Naive thymus-derived CD4-positive, alpha-beta T cell (primary cell): ENCODE data around the gene GTF2A1L. TPM values are rescaled to one million over a fixed set of nuclear protein-coding genes. Genes with fewer than 3 reads are reported as not detected.
"Not testable (repeated sequence)": the region's sequence is repeated elsewhere in the genome, so short reads cannot be mapped to it uniquely, and the experiment has no call there.

ENCODE experiments used
- ATAC-seq: fragments of 150-1000 bp; cut with Tn5 transposase; 2 replicates; pipeline ENCODE4 v1.10.0; 2021; ENCODE audit warnings: mild to moderate bottlenecking, moderate library complexity
- CTCF ChIA-PET: fragments of 350-600 bp; sonication (Branson Sonifier 250); formaldehyde crosslinking; loops from one replicate; lab custom pipeline; 2021; ENCODE audit warnings: antibody characterized with exemption; lab: Charles Lee
- POLR2A ChIA-PET: fragments of 350-600 bp; sonication (Branson Sonifier 250); formaldehyde crosslinking; loops from one replicate; lab custom pipeline; 2021; ENCODE audit warnings: antibody characterized with exemption, inconsistent platforms; lab: Charles Lee
- DNase-seq, 9 donors: peaks; one replicate each; pipeline versions ENCODE4 v3.0.0 to v3.0.0-alpha.2; 2020 to 2022; ENCODE audit warnings: mixed read lengths in 1 of 9
- H3K27ac ChIP-seq: one replicate; pipeline ENCODE4 v1.7.0; 2013; ENCODE audit warnings: mild to moderate bottlenecking, low read depth, low read length, moderate library complexity
- H3K27me3 ChIP-seq, 2 donors: one replicate each; pipeline ENCODE4 v1.7.0; 2013; ENCODE audit warnings: low read length in 2 of 2, mild to moderate bottlenecking in 2 of 2, moderate library complexity in 2 of 2; ENCODE audit not compliant: control insufficient read depth in 2 of 2, insufficient read depth in 2 of 2
- H3K36me3 ChIP-seq, 3 experiments: 1 replicate in 2 of 3; 2 replicates in 1 of 3; pipeline ENCODE4 v1.7.0; 2013; ENCODE audit warnings: low read length in 3 of 3, mild to moderate bottlenecking in 3 of 3, moderate library complexity in 1 of 3; ENCODE audit not compliant: insufficient read depth in 3 of 3, control insufficient read depth in 2 of 3
- H3K4me1 ChIP-seq, 2 donors: one replicate each; pipeline ENCODE4 v1.7.0; 2013; ENCODE audit warnings: low read length in 2 of 2, mild to moderate bottlenecking in 2 of 2, moderate library complexity in 1 of 2; ENCODE audit not compliant: control insufficient read depth in 2 of 2, insufficient read depth in 2 of 2
- H3K4me3 ChIP-seq: 2 replicates; pipeline ENCODE4 v1.7.0; 2013; ENCODE audit warnings: mild to moderate bottlenecking, low read length
- H3K9me3 ChIP-seq, 3 experiments: 1 replicate in 2 of 3; 2 replicates in 1 of 3; pipeline ENCODE4 v1.7.0; 2013; ENCODE audit warnings: low read length in 3 of 3; ENCODE audit not compliant: control insufficient read depth in 2 of 3
- H3K27ac Mint-ChIP-seq, 9 donors: one replicate each; pipeline ENCODE4 v1.8.0; 2020 to 2022; ENCODE audit warnings: mixed read lengths in 9 of 9, mild to moderate bottlenecking in 8 of 9, moderate library complexity in 5 of 9, inconsistent platforms in 2 of 9
- H3K27me3 Mint-ChIP-seq, 5 donors: one replicate each; pipeline ENCODE4 v1.8.0; 2021 to 2022; ENCODE audit warnings: mixed read lengths in 5 of 5, mild to moderate bottlenecking in 1 of 5
- H3K36me3 Mint-ChIP-seq, 5 donors: one replicate each; pipeline ENCODE4 v1.8.0; 2020 to 2022; ENCODE audit warnings: mixed read lengths in 5 of 5, mild to moderate bottlenecking in 3 of 5, inconsistent platforms in 1 of 5
- H3K4me1 Mint-ChIP-seq, 7 donors: one replicate each; pipeline ENCODE4 v1.8.0; 2020 to 2022; ENCODE audit warnings: mixed read lengths in 7 of 7, mild to moderate bottlenecking in 3 of 7, inconsistent platforms in 1 of 7
- H3K4me3 Mint-ChIP-seq, 10 donors: one replicate each; pipeline ENCODE4 v1.8.0; 2020 to 2022; ENCODE audit warnings: mild to moderate bottlenecking in 10 of 10, mixed read lengths in 10 of 10, moderate library complexity in 6 of 10, inconsistent platforms in 2 of 10
- H3K9me3 Mint-ChIP-seq, 11 donors: one replicate each; pipeline ENCODE4 v1.8.0; 2020 to 2022; ENCODE audit warnings: mixed read lengths in 11 of 11, mild to moderate bottlenecking in 4 of 11, inconsistent platforms in 1 of 11, moderate library complexity in 1 of 11
- intact Hi-C, 2 donors: fragments of 100-400 bp; cut with micrococcal nuclease; formaldehyde crosslinking; loops; one replicate each; pipeline ENCODE4 v1.15.1; 2023
- polyA plus RNA-seq, 2 donors: library from polyadenylated mRNA; unstranded; fragments of 300-500 nt; fragmentation: Illumina TruSeq; gene quantifications; one replicate each; pipeline ENCODE4 v1.2.3, GENCODE V29; 2021
- total RNA-seq, 6 experiments: library from RNA in 5 of 6; stranded (reverse) in 5 of 6; gene quantifications; 1 replicate in 5 of 6; 2 replicates in 1 of 6; pipeline ENCODE4 v1.2.3 and lab custom pipeline; 2021 to 2026

The GTF2A1L gene
- total and polyA plus RNA-seq, 7 experiments from 2014 or later: not detected

- Mint-ChIP-seq H3K36me3 (no peaks in the 10 kb centered on the region), H3K4me1 (no peaks in the 10 kb centered on the region), H3K27ac (no peak overlapping the region), H3K27me3 (peaks cover 0 to 17% (median 5%) of the 10 kb centered on the region in 5 donors), H3K4me3 (no peak overlapping the region), H3K9me3 (no peaks in the 10 kb centered on the region)
- H3K4me3 ChIP-seq: no peak overlapping the region
- ATAC-seq (no peak), DNase-seq (no peak)
- CTCF ChIA-PET: interaction anchor here (0.5 kb wide), 1 partner anchor 116 kb away, joined by 3 read pairs; no protein-coding TSS in a partner anchor
- intact Hi-C loops: no loop called here
- H3K36me3 ChIP-seq: no peaks in the 10 kb centered on the region
- no peaks in the 10 kb centered on the region for H3K4me1 ChIP-seq
- H3K9me3 ChIP-seq: no peaks in the 10 kb centered on the region
- no peaks in the 10 kb centered on the region for H3K27me3 ChIP-seq
- H3K27ac ChIP-seq: no peak overlapping the region
- POLR2A ChIA-PET: no interaction called here
Measured at GRCh38 chr2:48693645-48694044, 76.0 kb downstream of the GTF2A1L start.

- Histone ChIP-seq H3K27me3 (no peaks in the 10 kb centered on the region), H3K36me3 (no peaks in the 10 kb centered on the region), H3K9me3 (no peaks in the 10 kb centered on the region), H3K27ac (no peak overlapping the region), H3K4me1 (no peaks in the 10 kb centered on the region), H3K4me3 (no peak overlapping the region)
- intact Hi-C loops: no loop called here
- CTCF ChIA-PET: no interaction called here
- Mint-ChIP-seq H3K36me3 (no peaks in the 10 kb centered on the region), H3K9me3 (no peaks in the 10 kb centered on the region), H3K27ac (no peak overlapping the region), H3K4me1 (no peaks in the 10 kb centered on the region), H3K27me3 (peaks cover 0 to 16% (median 5%) of the 10 kb centered on the region in 5 donors), H3K4me3 (no peak overlapping the region)
- DNase-seq (no peak), ATAC-seq (no peak)
- POLR2A ChIA-PET: no interaction called here
Measured at GRCh38 chr2:48694149-48694548, 76.5 kb downstream of the GTF2A1L start.

DNA sequence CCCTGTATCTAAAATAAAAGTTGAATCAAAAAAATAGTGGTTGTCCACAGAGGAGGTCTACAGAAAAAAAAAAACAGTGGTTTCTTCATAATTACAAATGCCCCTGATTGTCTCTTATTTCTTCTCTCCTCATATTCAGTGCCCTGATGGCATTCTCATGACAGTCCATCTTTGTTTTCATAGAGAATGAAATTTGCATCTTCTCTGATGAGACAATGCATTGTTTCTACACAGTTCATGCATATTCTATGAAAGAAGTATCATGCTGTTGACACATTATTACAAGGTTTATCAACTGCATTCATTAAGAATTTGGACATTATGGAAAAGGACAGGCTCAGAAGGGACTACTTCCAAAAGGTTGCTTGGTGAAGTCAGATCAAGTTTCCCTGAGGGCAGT lies 78.3 kb downstream of the GTF2A1L start:
- no peaks in the 10 kb centered on the region for H3K27me3 ChIP-seq
- Mint-ChIP-seq H3K27me3 (peaks cover 0 to 9% (median 4%) of the 10 kb centered on the region in 5 donors), H3K4me3 (no peak overlapping the region), H3K36me3 (no peaks in the 10 kb centered on the region), H3K4me1 (no peaks in the 10 kb centered on the region), H3K27ac (no peak overlapping the region), H3K9me3 (no peaks in the 10 kb centered on the region)
- intact Hi-C loops: no loop called here
- H3K36me3 ChIP-seq: no peaks in the 10 kb centered on the region
- POLR2A ChIA-PET: no interaction called here
- DNase-seq (no peak), ATAC-seq (no peak)
- no peaks in the 10 kb centered on the region for H3K4me1 ChIP-seq
- no peak overlapping the region for H3K27ac ChIP-seq
- no peaks in the 10 kb centered on the region for H3K9me3 ChIP-seq
- H3K4me3 ChIP-seq: no peak overlapping the region
- CTCF ChIA-PET: no interaction called here

DNA sequence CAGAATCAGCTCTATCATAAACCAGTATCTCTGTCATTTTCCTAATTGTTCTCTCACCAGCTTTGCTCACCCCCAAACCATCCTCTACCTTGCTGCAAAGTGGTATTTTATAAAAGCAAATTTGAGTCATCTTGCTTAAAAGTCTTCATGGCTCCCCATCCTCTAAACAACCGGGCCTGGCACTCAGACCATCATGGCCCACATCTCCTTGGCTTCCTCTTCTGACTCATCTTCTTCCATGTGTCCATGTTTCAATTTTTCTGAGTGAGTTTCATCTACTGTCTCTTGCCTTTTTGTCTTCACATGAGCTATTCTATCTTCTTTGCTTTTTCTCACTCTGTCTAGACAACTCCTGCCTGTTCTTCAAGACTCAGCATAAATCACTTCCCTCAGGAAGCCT lies 79.2 kb downstream of the GTF2A1L start:
- ATAC-seq: no peak
- Mint-ChIP-seq H3K27ac (no peak overlapping the region), H3K4me1 (no peaks in the 10 kb centered on the region), H3K9me3 (no peaks in the 10 kb centered on the region), H3K27me3 (peaks cover 0 to 9% (median 4%) of the 10 kb centered on the region in 5 donors), H3K36me3 (no peaks in the 10 kb centered on the region), H3K4me3 (no peak overlapping the region)
- intact Hi-C loops: no loop called here
- no peak for DNase-seq
- no peaks in the 10 kb centered on the region for H3K4me1 ChIP-seq
- no peaks in the 10 kb centered on the region for H3K36me3 ChIP-seq
- H3K27me3 ChIP-seq: no peaks in the 10 kb centered on the region
- H3K27ac ChIP-seq: no peak overlapping the region
- ChIA-PET POLR2A (no interaction called here), CTCF (no interaction called here)
- H3K4me3 ChIP-seq: no peak overlapping the region
- H3K9me3 ChIP-seq: no peaks in the 10 kb centered on the region

DNA sequence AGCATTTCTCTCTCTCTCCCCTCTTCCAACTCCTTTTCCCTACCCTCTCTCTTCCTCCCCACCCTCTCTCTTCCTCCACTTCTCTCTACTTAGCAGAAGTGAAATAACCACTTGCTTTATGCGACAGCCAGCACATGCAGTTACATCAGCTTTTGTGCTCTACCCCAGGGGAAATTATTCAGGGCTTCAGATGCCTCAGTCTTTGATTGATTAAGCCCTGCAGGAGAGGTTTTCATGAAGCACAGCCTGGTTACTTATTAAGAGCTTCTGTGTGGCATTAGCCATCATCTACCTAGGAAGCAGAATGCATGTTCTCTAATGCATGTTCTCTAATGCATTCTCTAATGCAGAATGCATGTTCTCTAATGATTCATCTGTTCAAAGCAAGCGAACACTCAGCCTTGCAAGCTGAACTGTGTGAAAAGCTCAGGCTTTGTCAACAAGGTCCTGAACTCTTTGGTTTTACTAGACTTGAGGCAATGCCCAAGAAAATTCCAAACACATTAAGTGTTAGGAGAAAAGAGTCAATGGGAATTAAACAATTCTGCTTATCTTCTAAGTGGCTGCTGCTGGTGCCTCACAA lies 81.8 kb downstream of the GTF2A1L start:
- H3K36me3 ChIP-seq: no peaks in the 10 kb centered on the region
- Mint-ChIP-seq H3K27ac (no peak overlapping the region), H3K4me1 (no peaks in the 10 kb centered on the region), H3K27me3 (peaks cover 0 to 9% (median 0%) of the 10 kb centered on the region in 5 donors), H3K4me3 (no peak overlapping the region), H3K36me3 (no peaks in the 10 kb centered on the region), H3K9me3 (peaks cover 0 to 2% (median 0%) of the 10 kb centered on the region in 11 donors)
- CTCF ChIA-PET: no interaction called here
- no peak overlapping the region for H3K27ac ChIP-seq
- no peak overlapping the region for H3K4me3 ChIP-seq
- no peaks in the 10 kb centered on the region for H3K9me3 ChIP-seq
- H3K4me1 ChIP-seq: no peaks in the 10 kb centered on the region
- H3K27me3 ChIP-seq: no peaks in the 10 kb centered on the region
- DNase-seq (no peak), ATAC-seq (no peak)
- POLR2A ChIA-PET: no interaction called here
- intact Hi-C loops: no loop called here

DNA sequence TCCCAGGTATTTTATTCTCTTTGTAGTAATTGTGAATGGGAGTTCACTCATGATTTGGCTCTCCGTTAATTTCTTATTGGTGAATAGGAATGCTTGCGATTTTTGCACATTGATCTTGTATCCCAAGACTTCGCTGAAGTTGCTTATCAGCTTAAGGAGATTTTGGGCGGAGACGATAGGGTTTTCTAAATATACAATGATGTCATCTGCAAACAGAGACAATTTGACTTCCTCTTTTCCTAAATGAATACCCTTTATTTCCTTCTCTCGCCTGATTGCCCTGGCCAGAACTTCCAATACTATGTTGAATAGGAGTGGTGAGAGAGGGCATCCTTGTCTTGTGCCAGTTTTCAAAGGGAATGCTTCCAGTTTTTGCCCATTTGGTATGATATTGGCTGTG lies 86.0 kb downstream of the GTF2A1L start:
- not testable (repeated sequence) for H3K36me3 Mint-ChIP-seq, H3K9me3 Mint-ChIP-seq, H3K9me3 ChIP-seq

DNA sequence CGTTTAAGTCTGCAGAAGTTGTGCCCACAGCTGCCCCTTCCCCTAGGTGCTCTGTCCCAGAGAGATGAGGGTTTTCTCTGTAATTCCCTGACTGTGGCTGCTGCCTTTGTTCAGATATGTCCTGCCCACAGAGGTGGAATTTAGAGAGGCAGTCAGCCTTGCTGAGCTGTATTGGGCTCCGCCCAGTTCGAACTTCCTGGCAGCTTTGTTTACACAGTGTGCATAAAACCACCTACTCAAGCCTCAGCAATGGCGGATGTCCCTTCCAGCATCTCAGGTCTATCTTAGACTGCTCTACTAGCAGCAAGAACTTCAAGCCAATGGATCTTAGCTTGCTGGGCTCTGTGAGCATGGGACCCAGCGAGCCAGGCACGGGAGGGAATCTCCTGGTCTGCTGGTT lies 89.8 kb downstream of the GTF2A1L start:
- no peak overlapping the region for H3K4me3 Mint-ChIP-seq
- H3K9me3 Mint-ChIP-seq: peaks cover 0 to 5% (median under 1%) of the 10 kb centered on the region in 11 donors
- ATAC-seq (no peak), DNase-seq (no peak)
- H3K27ac Mint-ChIP-seq: no peak overlapping the region
- Histone ChIP-seq H3K4me1 (no peaks in the 10 kb centered on the region), H3K9me3 (no peaks in the 10 kb centered on the region), H3K27ac (no peak overlapping the region), H3K4me3 (no peak overlapping the region), H3K36me3 (no peaks in the 10 kb centered on the region), H3K27me3 (no peaks in the 10 kb centered on the region)
- ChIA-PET CTCF (no interaction called here), POLR2A (no interaction called here)
- peaks cover 0 to 6% (median 0%) of the 10 kb centered on the region in 7 donors for H3K4me1 Mint-ChIP-seq
- no peaks in the 10 kb centered on the region for H3K36me3 Mint-ChIP-seq
- H3K27me3 Mint-ChIP-seq: peaks cover 3 to 19% (median 12%) of the 10 kb centered on the region in 5 donors
- intact Hi-C loops: no loop called here

More for the DNA sequence above, 86.0 kb downstream of the GTF2A1L start:
- H3K27me3 Mint-ChIP-seq, H3K27ac ChIP-seq, CTCF ChIA-PET, H3K4me3 ChIP-seq, H3K27ac Mint-ChIP-seq, POLR2A ChIA-PET, H3K27me3 ChIP-seq, H3K4me3 Mint-ChIP-seq, H3K4me1 ChIP-seq, H3K4me1 Mint-ChIP-seq, intact Hi-C loops, ATAC-seq, DNase-seq, H3K36me3 ChIP-seq: not testable (repeated sequence)
